T47D (cell line): ENCODE data around the gene EPS8L2.
"Not testable (repeated sequence)": the region's sequence is repeated elsewhere in the genome, so short reads cannot be mapped to it uniquely, and the experiment has no call there.

Experiments used
- DNase-seq, 2 experiments: peaks; one replicate each; pipeline versions ENCODE4 v3.0.0 to v3.0.0-alpha.2; 2011 to 2012; ENCODE audit warnings: low read depth in 1 of 2, low spot score in 1 of 2
- JUND ChIP-seq: IDR thresholded peaks from 2 replicates; pipeline ENCODE4 v1.6.1; 2012; ENCODE audit warnings: low read depth
- in situ Hi-C: cut with HindIII; loops from 2 replicates; pipeline ENCODE4 v1.10.0; 2016; ENCODE audit warnings: low sequenced_read_pairs, low pct_unique_long_range_greater_than_20kb

EPS8L2 gene

DNA sequence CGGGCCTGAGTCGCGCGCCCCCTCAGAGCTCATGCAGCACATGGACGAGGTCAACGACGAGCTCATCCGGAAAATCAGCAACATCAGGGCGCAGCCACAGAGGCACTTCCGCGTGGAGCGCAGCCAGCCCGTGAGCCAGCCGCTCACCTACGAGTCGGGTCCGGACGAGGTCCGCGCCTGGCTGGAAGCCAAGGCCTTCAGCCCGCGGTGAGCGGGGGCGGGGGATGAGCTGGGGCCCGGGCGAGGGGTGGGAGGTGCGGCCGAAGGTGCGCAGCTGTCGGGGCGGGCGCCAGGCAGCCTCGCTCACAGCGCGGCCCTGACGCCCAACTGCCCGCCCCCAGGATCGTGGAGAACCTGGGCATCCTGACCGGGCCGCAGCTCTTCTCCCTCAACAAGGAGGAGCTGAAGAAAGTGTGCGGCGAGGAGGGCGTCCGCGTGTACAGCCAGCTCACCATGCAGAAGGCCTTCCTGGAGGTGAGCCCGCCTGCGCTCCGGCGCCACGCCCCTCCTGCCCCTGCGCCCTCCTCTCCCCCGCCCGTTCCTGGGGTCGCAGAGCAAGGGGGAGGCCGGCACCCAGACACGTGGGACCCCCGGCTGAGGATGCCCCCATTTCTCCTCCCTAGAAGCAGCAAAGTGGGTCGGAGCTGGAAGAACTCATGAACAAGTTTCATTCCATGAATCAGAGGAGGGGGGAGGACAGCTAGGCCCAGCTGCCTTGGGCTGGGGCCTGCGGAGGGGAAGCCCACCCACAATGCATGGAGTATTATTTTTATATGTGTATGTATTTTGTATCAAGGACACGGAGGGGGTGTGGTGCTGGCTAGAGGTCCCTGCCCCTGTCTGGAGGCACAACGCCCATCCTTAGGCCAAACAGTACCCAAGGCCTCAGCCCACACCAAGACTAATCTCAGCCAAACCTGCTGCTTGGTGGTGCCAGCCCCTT is 20.5 kb downstream of the EPS8L2 start:
- in situ Hi-C loops: no loop called here
- no peak for DNase-seq
- no peak for TF ChIP-seq JUND

DNA sequence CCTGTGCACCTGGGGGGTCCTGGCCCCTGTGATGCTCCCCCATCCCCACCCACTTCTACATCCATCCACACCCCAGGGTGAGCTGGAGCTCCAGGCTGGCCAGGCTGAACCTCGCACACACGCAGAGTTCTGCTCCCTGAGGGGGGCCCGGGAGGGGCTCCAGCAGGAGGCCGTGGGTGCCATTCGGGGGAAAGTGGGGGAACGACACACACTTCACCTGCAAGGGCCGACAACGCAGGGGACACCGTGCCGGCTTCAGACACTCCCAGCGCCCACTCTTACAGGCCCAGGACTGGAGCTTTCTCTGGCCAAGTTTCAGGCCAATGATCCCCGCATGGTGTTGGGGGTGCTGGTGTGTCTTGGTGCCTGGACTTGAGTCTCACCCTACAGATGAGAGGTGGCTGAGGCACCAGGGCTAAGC is 21.3 kb downstream of the EPS8L2 start:
- no peak for TF ChIP-seq JUND
- DNase-seq: no peak
- in situ Hi-C loops: no loop called here

DNA sequence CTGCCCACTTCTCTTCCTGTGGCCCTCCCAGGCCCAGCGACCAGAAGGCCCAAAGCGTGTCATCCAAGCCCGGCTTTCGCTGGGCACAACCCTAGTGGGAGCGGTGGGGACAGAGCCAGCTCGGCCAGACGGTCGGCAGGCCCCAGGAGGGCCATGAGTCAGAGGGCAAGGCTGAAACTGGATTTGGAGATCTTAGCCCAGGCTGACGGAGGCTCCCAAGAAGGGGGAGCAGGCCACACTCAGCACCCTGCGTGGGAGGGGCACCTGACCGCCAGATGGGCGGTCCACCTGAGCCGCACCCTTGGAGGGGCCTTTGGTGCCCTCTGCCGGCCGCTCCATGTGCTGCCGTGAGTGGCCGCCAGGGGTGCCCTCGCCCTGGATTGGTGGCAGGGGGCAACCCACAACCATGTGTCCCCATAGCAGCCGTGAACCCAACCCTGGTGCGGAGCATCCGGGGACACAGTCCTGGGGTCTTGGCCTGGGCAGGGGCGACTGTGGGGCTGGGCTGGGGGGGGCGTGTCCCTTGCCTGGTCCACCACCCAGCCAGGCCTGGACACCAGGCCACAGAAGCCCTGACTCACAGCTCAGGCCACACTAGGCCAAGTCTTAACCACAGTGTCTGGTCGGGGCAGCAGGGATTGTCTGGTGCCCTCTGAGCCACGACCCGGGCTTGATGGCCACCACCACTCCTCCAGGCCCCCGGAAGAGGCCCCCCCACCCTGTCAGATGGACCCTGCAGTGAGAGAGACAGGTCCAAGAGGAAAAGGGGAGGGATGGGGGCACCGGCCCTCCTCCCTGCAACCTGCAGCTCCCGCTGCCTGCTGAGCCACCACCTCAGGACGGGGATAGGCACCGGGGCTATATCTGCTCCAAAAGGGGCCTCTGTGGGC is 22.1 kb downstream of the EPS8L2 start:
- DNase-seq: peak; percentile 77 to 91
- no peak for TF ChIP-seq JUND
- in situ Hi-C loops: no loop called here

DNA sequence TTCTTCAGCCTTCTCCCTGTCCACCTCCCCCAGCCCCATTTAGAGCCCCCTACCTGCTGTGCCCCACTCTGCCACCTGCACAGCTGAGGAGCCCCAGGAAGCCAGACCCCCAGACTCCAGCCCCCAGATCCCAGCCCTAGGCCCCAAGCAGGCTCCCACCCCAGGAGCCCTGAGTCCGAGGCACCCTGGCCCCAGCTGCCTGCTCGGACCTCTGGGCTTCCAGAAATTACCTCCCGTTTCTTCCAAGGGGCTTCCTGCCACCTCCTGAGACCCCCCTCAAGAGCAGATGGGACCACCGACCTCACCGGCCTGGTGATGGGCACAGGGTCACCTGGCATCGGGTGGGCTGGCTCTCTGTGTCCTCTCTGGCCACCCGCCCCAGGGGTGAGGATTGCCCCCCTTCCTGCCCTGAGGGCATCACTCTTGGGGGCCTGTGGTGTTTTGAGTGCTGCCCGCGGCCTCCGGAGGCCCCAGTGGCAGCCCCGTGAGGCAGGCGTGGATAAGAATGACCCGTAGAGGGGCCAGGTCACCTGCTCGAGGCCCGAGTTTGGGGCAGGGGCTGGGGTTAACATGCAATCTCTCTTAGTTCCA is 23.0 kb downstream of the EPS8L2 start:
- no peak for DNase-seq
- in situ Hi-C loops: no loop called here
- TF ChIP-seq JUND: 0 out of 2 replicates have a peak, but pooled peaks have one; percentile 14

DNA sequence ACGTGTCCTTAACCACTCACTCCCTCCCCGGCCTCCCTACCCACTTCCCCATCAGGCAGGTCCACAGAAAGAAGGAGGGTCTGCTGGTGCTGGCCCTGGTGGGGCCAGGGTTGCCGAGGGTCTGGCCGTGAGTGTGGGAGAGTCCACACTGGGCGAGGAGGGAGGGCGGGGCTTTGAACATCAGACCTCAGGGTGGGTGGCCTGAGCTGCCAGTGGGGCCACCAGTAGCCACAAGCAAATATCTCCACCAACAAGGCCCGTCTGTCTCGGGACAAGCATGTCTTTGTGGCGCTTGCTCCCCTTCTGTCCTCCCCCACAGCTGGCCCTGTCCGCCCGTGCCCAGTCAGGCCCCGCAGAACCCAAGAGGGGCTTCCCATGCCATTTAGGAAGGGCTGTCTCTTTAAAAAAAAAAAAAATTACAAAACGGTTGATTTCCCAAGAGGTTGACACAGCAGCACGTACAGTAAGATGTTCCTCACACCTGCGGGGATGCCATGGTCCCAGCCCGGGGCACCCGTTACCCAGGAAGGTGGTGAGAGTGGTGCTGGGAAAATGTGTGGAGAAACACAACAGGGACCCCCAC is 23.6 kb downstream of the EPS8L2 start:
- DNase-seq: no peak
- 0 out of 2 replicates have a peak, but pooled peaks have one; percentile 2 for TF ChIP-seq JUND
- in situ Hi-C loops: no loop called here

DNA sequence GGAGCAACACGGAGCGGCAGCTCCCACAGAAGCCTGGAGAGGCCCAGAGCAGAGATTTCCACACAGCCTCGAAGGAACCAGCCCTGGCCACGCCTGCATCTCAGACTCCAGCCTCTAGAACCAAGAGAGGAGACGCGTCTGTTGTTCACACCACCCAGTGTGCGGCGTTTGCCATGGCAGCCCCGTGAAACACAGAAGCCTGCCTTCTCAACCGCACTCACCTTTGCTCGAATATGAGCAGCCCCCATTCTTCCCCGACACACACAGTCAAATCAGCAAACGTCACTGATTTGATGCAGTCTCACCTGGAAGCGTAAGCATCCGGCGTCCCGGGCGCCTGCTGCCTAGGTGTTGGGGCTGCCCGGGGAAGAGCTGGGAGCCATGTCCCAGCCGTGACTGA is 27.0 kb downstream of the EPS8L2 start:
- DNase-seq: no peak
- in situ Hi-C loops: no loop called here
- no peak for TF ChIP-seq JUND

DNA sequence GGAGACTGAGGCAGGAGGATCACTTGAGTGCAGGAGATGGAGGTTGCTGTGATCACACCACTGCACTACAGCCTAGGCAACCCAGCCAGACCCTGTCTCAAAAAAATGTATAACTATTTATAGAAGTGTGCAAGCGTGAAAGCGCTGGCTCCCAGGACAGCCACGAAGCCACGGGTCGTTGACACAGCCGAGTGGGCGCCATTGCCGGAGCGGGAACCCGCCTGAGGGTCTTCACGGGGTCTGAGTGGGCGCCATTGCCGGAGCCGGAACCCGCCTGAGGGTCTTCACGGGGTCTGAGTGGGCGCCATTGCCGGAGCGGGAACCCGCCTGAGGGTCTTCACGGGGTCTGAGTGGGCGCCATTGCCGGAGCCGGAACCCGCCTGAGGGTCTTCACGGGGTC is 28.5 kb downstream of the EPS8L2 start:
- in situ Hi-C loops, DNase-seq: not testable (repeated sequence)

DNA sequence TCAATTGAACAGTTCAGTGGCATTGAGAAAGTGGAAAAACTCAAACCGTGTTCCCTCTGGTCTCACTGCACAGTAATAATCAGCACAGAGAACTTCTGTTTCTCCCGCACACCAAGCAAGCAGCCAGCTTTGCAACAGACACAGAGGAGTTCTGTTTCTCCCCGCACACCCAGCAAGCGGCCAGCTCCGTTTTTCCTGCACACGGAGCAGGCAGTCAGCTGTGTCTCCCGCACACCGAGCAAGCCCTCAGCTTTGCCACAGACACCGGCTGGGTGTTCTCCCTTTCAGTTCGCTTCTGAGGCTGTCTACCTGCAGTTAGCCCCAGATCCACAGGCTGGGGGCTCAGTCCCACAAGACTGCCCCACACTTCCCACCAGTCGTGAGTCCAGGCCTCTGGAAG is 31.3 kb downstream of the EPS8L2 start:
- no peak for TF ChIP-seq JUND
- in situ Hi-C loops: no loop called here

DNA sequence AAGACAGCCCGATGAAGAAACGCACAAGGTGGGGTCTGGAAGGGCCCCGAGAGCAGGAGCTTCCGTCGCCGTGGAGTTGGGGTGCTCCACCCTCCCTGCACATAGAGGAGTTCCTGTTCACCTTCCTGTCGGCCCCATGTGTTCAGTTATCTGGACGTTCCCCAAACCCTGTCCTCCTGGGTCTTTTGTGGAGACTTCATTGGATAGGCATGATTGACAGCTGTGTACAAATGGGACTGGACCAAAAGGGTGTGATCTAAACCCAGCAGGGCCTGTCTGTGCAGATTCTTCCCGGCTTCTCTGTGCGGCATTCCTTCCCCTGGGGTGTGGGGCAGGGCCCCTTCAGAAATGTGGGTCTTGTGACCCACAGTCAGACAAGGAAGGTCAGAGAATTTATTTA is 31.9 kb downstream of the EPS8L2 start:
- in situ Hi-C loops: not testable (repeated sequence)
- DNase-seq: peak in 1 of 2 experiments; percentile 84

More for the DNA sequence above, 31.3 kb downstream of the EPS8L2 start:
- DNase-seq: no peak

DNA sequence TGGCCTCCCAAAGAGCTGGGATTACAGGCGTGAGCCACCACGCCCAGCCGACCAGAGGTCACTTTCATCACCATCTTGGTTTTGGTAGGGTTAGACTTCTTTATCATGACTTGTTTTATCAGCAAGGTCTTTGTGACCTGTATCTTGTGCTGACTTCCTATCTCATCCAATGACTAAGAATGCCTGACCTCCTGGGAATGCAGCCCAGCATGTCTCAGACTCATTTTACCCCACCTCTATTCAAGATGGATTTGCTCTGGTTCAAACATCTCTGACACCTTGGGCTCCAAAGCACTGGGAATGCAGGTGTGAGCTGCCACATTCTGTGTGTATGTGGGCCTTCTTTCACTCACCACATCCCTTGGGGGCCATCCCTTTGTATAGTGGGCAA is 36.1 kb downstream of the EPS8L2 start:
- in situ Hi-C loops: no loop called here
- no peak for TF ChIP-seq JUND
- DNase-seq: no peak

DNA sequence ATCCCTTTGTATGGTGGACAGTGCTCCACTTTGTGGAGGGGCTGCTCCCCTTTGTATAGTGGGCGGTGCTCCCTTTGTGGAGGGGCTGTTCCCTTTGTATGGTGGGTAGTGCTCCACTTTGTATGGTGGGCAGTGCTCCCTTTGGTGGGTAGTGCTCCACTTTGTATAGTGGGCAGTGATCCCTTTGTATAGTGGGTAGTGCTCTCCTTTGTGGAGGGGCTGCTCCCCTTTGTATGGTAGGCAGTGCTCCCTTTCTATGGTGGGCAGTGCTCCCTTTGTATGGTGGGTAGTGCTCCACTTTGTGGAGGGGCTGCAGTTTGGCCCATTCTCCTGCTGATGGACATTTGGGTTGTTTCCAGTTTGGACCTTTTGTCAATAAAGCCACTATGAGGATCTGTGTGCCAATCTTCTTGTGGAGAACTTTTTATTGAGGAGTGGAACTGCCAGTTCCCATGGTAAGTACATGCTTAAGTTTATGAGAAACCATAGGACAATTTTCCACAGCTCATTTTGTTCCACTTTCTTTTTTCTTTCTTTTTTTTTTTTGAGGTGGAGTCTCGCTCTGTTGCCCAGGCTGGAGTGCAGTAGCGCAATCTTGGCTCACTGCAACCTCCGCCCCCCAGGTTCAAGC is 36.7 kb downstream of the EPS8L2 start:
- in situ Hi-C loops: no loop called here
- no peak for TF ChIP-seq JUND
- DNase-seq: no peak

DNA sequence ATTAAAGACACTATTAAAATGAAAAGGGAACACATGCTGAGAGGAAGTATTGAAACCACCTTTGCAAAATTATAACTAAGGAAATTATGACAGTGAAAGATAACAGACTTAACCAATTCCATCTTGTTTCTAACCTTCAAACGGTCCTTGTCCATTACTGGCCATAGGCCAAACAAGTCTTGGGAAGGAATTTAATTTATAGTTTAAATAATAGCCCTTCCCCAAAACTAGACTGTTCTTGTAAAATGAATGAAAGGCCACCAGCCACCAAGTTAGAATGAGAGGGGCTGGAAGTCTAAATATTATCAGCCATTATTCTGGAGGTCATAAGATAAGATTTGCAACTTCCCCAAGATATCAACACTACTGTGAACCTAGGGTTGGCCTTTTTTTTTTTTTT is 39.4 kb downstream of the EPS8L2 start:
- no peak for TF ChIP-seq JUND
- in situ Hi-C loops: no loop called here
- DNase-seq: no peak
